Heart left ventricle (tissue), 13 donors: ENCODE measurements around the gene TAC4.

ENCODE experiments used
- POLR2A ChIP-seq, 2 donors: fragments of 450-650 bp; IDR thresholded peaks; one replicate each; pipeline ENCODE4 v1.6.1; 2017; ENCODE audit warnings: antibody characterized with exemption in 2 of 2, mild to moderate bottlenecking in 2 of 2, moderate library complexity in 2 of 2
- TF ChIP-seq, protein P1 (sequence below), 12 donors: fragments of 200-600 bp; sonication (generic) in 4 of 12; IDR thresholded peaks; one replicate each; pipeline versions ENCODE4 v1.5.0 to v1.8.0; 2018 to 2022; ENCODE audit warnings: antibody characterized with exemption in 12 of 12, mild to moderate bottlenecking in 5 of 12
- donor health status: ischemic (EF 13 %, LVEDD 7.1; RV severe dilation, severe dysfunction).
- donor health status: DM: no; HTN: yes; CAD: no.
- donor health status: DM: no; HTN: no; CAD: no.
- donor health status: ischemic (EF 25% LVEDD 6.9; RV normal size, moderate dysfunction).
- donor health status: ischemic (EF 25% LVEDD 5.7; RV mildly dilated, moderate dysfunction).
- donor health status: ischemic (EF 35%, LVEDD 5.7; RV mildly dilated, moderate dysfunction).
- donor health status: nonischemic (EF 11% LVEDD 7.7; RV severe dilation, severe dysfunction).
- donor health status: DM: yes; HTN: yes; CAD: no.
- donor health status: PGD.
- donor health status: ischemic (EF 29% LVEDD 5.4; RV normal size, mild dysfunction).
- donor health status: nonischemic (EF 23%, LVEDD 6.1; RV moderate dilation, normal function).

- TF ChIP-seq POLR2A (IDR thresholded peaks at IDR 0.05): no peak
- TF ChIP-seq, protein P1, sequence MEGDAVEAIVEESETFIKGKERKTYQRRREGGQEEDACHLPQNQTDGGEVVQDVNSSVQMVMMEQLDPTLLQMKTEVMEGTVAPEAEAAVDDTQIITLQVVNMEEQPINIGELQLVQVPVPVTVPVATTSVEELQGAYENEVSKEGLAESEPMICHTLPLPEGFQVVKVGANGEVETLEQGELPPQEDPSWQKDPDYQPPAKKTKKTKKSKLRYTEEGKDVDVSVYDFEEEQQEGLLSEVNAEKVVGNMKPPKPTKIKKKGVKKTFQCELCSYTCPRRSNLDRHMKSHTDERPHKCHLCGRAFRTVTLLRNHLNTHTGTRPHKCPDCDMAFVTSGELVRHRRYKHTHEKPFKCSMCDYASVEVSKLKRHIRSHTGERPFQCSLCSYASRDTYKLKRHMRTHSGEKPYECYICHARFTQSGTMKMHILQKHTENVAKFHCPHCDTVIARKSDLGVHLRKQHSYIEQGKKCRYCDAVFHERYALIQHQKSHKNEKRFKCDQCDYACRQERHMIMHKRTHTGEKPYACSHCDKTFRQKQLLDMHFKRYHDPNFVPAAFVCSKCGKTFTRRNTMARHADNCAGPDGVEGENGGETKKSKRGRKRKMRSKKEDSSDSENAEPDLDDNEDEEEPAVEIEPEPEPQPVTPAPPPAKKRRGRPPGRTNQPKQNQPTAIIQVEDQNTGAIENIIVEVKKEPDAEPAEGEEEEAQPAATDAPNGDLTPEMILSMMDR (IDR thresholded peaks at IDR 0.05): no peak
Observed at GRCh38 chr17:49869038-49869374, 21.1 kb upstream of the TAC4 start.
